Stomach (tissue), 4 donors: ENCODE results near the gene RPTOR.

Experiments used
- CTCF ChIP-seq, 7 experiments: fragments of 450-650 bp in 4 of 7; fragments of 200-600 bp in 3 of 7; sonication (generic) in 3 of 7; IDR thresholded peaks; one replicate each; pipeline ENCODE4 v1.5.1; 2016 to 2019; ENCODE audit warnings: antibody characterized with exemption in 7 of 7, control low read depth in 2 of 7, mild to moderate bottlenecking in 1 of 7
- POLR2AphosphoS5 ChIP-seq, 3 donors: sonication (generic); formaldehyde crosslinking; IDR thresholded peaks; one replicate each; pipeline ENCODE4 v1.6.1; 2016; ENCODE audit warnings: antibody characterized with exemption in 3 of 3

- TF ChIP-seq CTCF (IDR thresholded peaks at IDR 0.05) (no peak), POLR2AphosphoS5 (IDR thresholded peaks at IDR 0.05) (peak in 1 of 3 donors; percentile 41)
Measured at GRCh38 chr17:80751070-80751945, 206.7 kb downstream of the RPTOR start.
